Dendritic cell treated with granulocyte-macrophage colony-stimulating factor and Interleukin-4, amounts not matched to agents 40 ng/mL and 50 ng/mL, for 4 days (primary cell): Measurements from ENCODE around the gene CD151.
A peak's percentile ranks its signal among the peaks of the same experiment; 100 is the strongest.

Experiments used
- H3K27ac Mint-ChIP-seq: one replicate; pipeline ENCODE4 v1.8.0; 2022; ENCODE audit warnings: mild to moderate bottlenecking, mixed read lengths
- H3K27me3 Mint-ChIP-seq: one replicate; pipeline ENCODE4 v1.8.0; 2022; ENCODE audit warnings: mild to moderate bottlenecking, mixed read lengths
- H3K36me3 Mint-ChIP-seq: one replicate; pipeline ENCODE4 v1.8.0; 2022; ENCODE audit warnings: low read depth, mixed read lengths
- H3K4me1 Mint-ChIP-seq: one replicate; pipeline ENCODE4 v1.8.0; 2022; ENCODE audit warnings: low read depth, mixed read lengths
- H3K4me3 Mint-ChIP-seq: one replicate; pipeline ENCODE4 v1.8.0; 2022; ENCODE audit warnings: mild to moderate bottlenecking, moderate library complexity, mixed read lengths
- H3K9me3 Mint-ChIP-seq: one replicate; pipeline ENCODE4 v1.8.0; 2022; ENCODE audit warnings: mixed read lengths
- intact Hi-C: fragments of 100-400 bp; cut with micrococcal nuclease; formaldehyde crosslinking; loops from one replicate; pipeline ENCODE4 v1.15.0; 2022

Gene CD151

GRCh38 chr11:833849-834311 is 1.1 kb downstream of the CD151 start:
- Mint-ChIP-seq H3K27ac (peak overlapping the region; percentile 58), H3K9me3 (no peaks in the 10 kb centered on the region), H3K27me3 (peaks cover 39% of the 10 kb centered on the region), H3K36me3 (peaks cover 34% of the 10 kb centered on the region), H3K4me3 (peak overlapping the region; percentile 71), H3K4me1 (peaks cover 89% of the 10 kb centered on the region)
- intact Hi-C loops: no loop called here

- intact Hi-C loops: no loop called here
Measured at GRCh38 chr11:834371-835316, 1.9 kb downstream of the CD151 start.

DNA sequence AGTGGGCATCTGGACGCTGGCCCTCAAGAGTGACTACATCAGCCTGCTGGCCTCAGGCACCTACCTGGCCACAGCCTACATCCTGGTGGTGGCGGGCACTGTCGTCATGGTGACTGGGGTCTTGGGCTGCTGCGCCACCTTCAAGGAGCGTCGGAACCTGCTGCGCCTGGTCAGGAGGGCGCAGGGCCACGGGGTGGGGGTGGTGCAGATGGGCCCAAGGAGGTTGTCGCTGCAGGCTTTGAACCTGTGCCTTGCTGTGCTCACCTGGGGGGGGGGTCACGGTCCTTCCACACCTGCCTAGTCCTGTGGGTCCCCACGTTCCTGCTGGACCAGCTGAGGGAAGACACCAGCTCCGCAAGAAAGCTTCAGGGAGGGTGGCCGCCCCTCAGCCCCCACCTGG is 3.5 kb downstream of the CD151 start:
- peaks cover 87% of the 10 kb centered on the region for H3K4me1 Mint-ChIP-seq
- no peaks in the 10 kb centered on the region for H3K9me3 Mint-ChIP-seq
- H3K36me3 Mint-ChIP-seq: peaks cover 58% of the 10 kb centered on the region

More at GRCh38 chr11:834371-835316, 1.9 kb downstream of the CD151 start:
- Mint-ChIP-seq H3K4me1 (peaks cover 88% of the 10 kb centered on the region), H3K27me3 (peaks cover 31% of the 10 kb centered on the region), H3K9me3 (no peaks in the 10 kb centered on the region), H3K36me3 (peaks cover 41% of the 10 kb centered on the region), H3K4me3 (peak overlapping the region; percentile 71), H3K27ac (peak overlapping the region; percentile 58)

DNA sequence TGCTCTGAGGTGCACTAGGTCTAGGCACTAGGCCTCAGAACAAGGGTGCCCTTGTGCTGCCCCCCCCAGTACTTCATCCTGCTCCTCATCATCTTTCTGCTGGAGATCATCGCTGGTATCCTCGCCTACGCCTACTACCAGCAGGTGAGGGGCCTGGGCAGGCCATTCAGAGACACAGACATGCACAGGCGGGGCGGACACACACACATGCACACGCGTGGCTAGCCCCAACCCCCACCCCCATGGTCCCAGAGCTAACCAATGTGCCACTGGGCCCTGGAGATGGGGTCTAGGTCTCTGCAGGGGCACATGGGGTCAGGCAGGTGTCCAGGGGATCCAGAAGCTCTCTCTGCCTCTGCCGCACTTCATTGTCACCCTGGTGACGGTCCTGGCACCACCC is 3.9 kb downstream of the CD151 start:
- Mint-ChIP-seq H3K27ac (no peak overlapping the region), H3K9me3 (no peaks in the 10 kb centered on the region), H3K27me3 (peaks cover 11% of the 10 kb centered on the region), H3K4me3 (no peak overlapping the region), H3K36me3 (peaks cover 62% of the 10 kb centered on the region), H3K4me1 (peaks cover 86% of the 10 kb centered on the region)
- intact Hi-C loops: no loop called here

More for the DNA sequence above, 3.5 kb downstream of the CD151 start:
- Mint-ChIP-seq H3K27me3 (peaks cover 16% of the 10 kb centered on the region), H3K4me3 (no peak overlapping the region), H3K27ac (no peak overlapping the region)
- intact Hi-C loops: no loop called here

DNA sequence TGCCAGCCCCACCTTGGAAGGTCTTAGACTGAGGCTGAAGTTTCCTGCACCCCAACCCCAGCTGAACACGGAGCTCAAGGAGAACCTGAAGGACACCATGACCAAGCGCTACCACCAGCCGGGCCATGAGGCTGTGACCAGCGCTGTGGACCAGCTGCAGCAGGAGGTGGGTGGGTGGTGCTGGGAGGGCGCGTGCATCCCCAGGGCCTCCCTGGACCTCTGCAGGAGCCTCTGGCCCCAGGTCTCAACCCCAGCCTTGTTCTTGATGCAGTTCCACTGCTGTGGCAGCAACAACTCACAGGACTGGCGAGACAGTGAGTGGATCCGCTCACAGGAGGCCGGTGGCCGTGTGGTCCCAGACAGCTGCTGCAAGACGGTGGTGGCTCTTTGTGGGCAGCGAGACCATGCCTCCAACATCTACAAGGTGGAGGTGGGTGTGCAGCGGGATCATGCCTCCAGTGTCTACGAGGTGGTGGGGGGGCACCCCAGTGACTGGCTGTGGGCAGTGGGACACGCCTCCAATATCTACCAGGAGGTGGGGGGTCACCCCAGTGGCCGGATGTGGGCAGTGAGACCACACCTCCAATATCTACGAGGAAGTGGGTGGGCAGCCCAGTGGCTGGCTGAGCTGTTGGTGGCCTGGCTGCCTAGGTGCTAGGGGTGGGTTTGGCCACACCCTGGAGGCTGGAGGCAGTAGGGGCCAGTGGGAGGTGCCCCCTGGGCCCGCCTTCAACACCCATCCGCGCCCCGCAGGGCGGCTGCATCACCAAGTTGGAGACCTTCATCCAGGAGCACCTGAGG is 4.6 kb downstream of the CD151 start:
- H3K4me3 Mint-ChIP-seq: no peak overlapping the region
- no peak overlapping the region for H3K27ac Mint-ChIP-seq
- intact Hi-C loops: no loop called here
- H3K4me1 Mint-ChIP-seq: peaks cover 79% of the 10 kb centered on the region
- no peaks in the 10 kb centered on the region for H3K9me3 Mint-ChIP-seq
- peaks cover 62% of the 10 kb centered on the region for H3K36me3 Mint-ChIP-seq
- H3K27me3 Mint-ChIP-seq: peaks cover 5% of the 10 kb centered on the region

DNA sequence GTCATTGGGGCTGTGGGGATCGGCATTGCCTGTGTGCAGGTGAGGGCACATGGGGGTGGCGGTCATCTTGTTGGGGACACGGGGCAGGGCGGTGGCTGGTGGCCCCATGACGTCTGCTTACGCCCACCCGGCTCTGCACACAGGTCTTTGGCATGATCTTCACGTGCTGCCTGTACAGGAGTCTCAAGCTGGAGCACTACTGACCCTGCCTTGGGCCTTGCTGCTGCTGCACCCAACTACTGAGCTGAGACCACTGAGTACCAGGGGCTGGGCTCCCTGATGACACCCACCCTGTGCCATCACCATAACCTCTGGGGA is 5.2 kb downstream of the CD151 start:
- intact Hi-C loops: no loop called here
- H3K9me3 Mint-ChIP-seq: no peaks in the 10 kb centered on the region
- H3K27me3 Mint-ChIP-seq: peaks cover 3% of the 10 kb centered on the region
- H3K4me1 Mint-ChIP-seq: peaks cover 76% of the 10 kb centered on the region
- H3K4me3 Mint-ChIP-seq: no peak overlapping the region
- peaks cover 62% of the 10 kb centered on the region for H3K36me3 Mint-ChIP-seq
- H3K27ac Mint-ChIP-seq: no peak overlapping the region

GRCh38 chr11:838441-839279 is 5.9 kb downstream of the CD151 start:
- Mint-ChIP-seq H3K9me3 (no peaks in the 10 kb centered on the region), H3K27ac (no peak overlapping the region), H3K4me1 (peaks cover 79% of the 10 kb centered on the region), H3K36me3 (peaks cover 67% of the 10 kb centered on the region), H3K4me3 (no peak overlapping the region), H3K27me3 (peaks cover 3% of the 10 kb centered on the region)
- intact Hi-C loops: no loop called here

DNA sequence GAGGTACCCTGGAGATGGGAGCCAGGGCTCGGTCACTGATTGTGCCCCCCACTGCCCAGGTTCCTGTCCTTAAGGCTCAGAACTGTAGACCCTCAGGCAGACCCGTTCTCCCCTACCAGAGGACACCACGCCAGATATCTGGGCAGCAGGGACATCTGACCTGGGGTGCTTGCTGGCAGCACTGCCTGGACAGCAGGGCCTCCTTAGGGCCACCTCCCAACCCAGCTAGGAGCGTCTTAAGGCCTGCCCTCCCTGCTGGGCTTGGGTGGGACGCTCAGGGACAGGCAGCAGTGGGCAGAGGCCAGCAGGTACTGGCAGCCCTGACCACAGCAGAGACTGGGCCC is 6.5 kb downstream of the CD151 start:
- H3K27ac Mint-ChIP-seq: no peak overlapping the region
- intact Hi-C loops: no loop called here
- H3K4me3 Mint-ChIP-seq: no peak overlapping the region
- peaks cover 73% of the 10 kb centered on the region for H3K36me3 Mint-ChIP-seq
- H3K27me3 Mint-ChIP-seq: peaks cover 1% of the 10 kb centered on the region
- peaks cover 78% of the 10 kb centered on the region for H3K4me1 Mint-ChIP-seq
- H3K9me3 Mint-ChIP-seq: no peaks in the 10 kb centered on the region

- intact Hi-C loops: loop anchor here (5.0 kb wide), 1 partner anchor 33 kb away; the partner anchor contains the start of genes PIDD1 and RPLP2
- Mint-ChIP-seq H3K27me3 (peaks cover 4% of the 10 kb centered on the region), H3K36me3 (peaks cover 79% of the 10 kb centered on the region), H3K9me3 (no peaks in the 10 kb centered on the region), H3K4me3 (no peak overlapping the region), H3K27ac (no peak overlapping the region), H3K4me1 (peaks cover 75% of the 10 kb centered on the region)
Measured at GRCh38 chr11:839875-840617, 7.3 kb downstream of the CD151 start.

DNA sequence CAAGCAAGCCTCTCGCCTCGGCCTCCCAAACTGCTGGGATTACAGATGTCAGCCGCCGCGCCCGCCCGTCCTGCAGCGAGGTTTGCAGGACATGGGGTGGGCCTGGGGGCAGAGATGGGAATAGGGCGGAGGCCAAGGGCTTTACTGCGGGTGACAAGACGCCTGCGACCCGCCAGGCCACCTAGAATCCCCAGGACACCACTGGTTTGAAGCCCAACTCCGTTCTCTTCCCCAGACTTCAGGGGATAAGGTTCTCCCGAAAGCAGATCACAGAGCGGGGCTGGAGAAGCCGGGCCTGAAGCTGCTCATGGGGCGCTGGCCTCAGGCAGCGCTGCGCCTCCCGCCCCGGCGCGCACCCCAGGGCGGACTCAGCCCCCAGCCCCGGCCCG is 9.2 kb downstream of the CD151 start:
- intact Hi-C loops: loop anchor here (5.0 kb wide), 1 partner anchor 35 kb away; the partner anchor contains the start of genes PIDD1 and RPLP2
- H3K27ac Mint-ChIP-seq: peak overlapping the region; percentile 93
- H3K27me3 Mint-ChIP-seq: peaks cover 12% of the 10 kb centered on the region
- H3K36me3 Mint-ChIP-seq: peaks cover 69% of the 10 kb centered on the region
- H3K4me3 Mint-ChIP-seq: peak overlapping the region; percentile 81
- no peaks in the 10 kb centered on the region for H3K9me3 Mint-ChIP-seq
- H3K4me1 Mint-ChIP-seq: peaks cover 76% of the 10 kb centered on the region

- H3K27me3 Mint-ChIP-seq: peaks cover 16% of the 10 kb centered on the region
- peaks cover 69% of the 10 kb centered on the region for H3K36me3 Mint-ChIP-seq
Measured at GRCh38 chr11:842370-843002, 9.7 kb downstream of the CD151 start, which contains the start of the genes POLR2L and TSPAN4. POLR2L (minus strand) TSS chr11:842529; CDS start chr11:842508, 21 bp downstream. TSPAN4 (plus strand) TSS chr11:842852; CDS start chr11:850305, 7,453 bp downstream.

GRCh38 chr11:843086-843734 is 10.5 kb downstream of the CD151 start:
- intact Hi-C loops: loop anchor here (5.0 kb wide), 1 partner anchor 36 kb away; the partner anchor contains the start of genes PIDD1 and RPLP2
- H3K9me3 Mint-ChIP-seq: no peaks in the 10 kb centered on the region
- peaks cover 21% of the 10 kb centered on the region for H3K27me3 Mint-ChIP-seq
- peak overlapping the region; percentile 81 for H3K4me3 Mint-ChIP-seq
- peaks cover 69% of the 10 kb centered on the region for H3K36me3 Mint-ChIP-seq
- peak overlapping the region; percentile 93 for H3K27ac Mint-ChIP-seq
- H3K4me1 Mint-ChIP-seq: peaks cover 68% of the 10 kb centered on the region

More at GRCh38 chr11:842370-843002, 9.7 kb downstream of the CD151 start, which contains the start of the genes POLR2L and TSPAN4:
- intact Hi-C loops: loop anchor here (5.0 kb wide), 1 partner anchor 35 kb away; the partner anchor contains the start of genes PIDD1 and RPLP2
- Mint-ChIP-seq H3K4me1 (peaks cover 75% of the 10 kb centered on the region), H3K27ac (peak within 1 kb of the TSS; percentile 93), H3K9me3 (no peaks in the 10 kb centered on the region), H3K4me3 (peak within 1 kb of the TSS; percentile 81)
